K562 (cell line): Measurements from ENCODE around the gene TACC3. TPM values are rescaled to one million over a fixed set of nuclear protein-coding genes. Genes with fewer than 3 reads are reported as not detected.

Experiments
- polyA plus RNA-seq, 8 experiments: library from polyadenylated mRNA; depleted of rRNA in 4 of 8; stranded (reverse) in 5 of 8; unstranded in 3 of 8; fragments of >200 nt; fragmentation: Nextera tagmentation in 2 of 8; fragmentation: Illumina TruSeq in 1 of 8; extraction: Ambion mirVana in 2 of 8; extraction: Trizol in 1 of 8; gene quantifications; 2 replicates each; pipeline versions ENCODE4 v1.2.1 to v1.2.3, GENCODE V29; 2011 to 2014; ENCODE audit warnings: inconsistent platforms in 1 of 8, missing spikeins in 1 of 8
- small RNA-seq: library from RNA; depleted of rRNA; stranded (forward); fragments of <200 nt; gene quantifications from one replicate; pipeline ENCODE3, GENCODE V24; 2014
- total RNA-seq, 7 experiments: library from RNA; depleted of rRNA in 6 of 7; stranded (reverse); fragments of >200 nt in 6 of 7; fragmentation: Illumina TruSeq in 2 of 7; extraction: Trizol in 2 of 7; gene quantifications; 2 replicates each; pipeline versions ENCODE4 v1.2.1 to v1.2.3, GENCODE V29; 2011 to 2021; ENCODE audit warnings: low replicate concordance in 1 of 7

TACC3 gene
- total and polyA plus RNA-seq, 9 of the 15 experiments (the other 6 are each of a cell fraction or from before 2014, with no cell fraction given), result 1.9 to 122 (median 55.6) TPM

Small RNA genes within 50 kb of the gene (small RNA-seq; reads per million reads assigned to genes)
- gene RF00019, result not detected

Other genes with a start within 250 kb of the TACC3 start
- gene FAM53A, start 37.2 kb upstream of the TACC3 start, total RNA-seq (2014; rRNA removed), result 1.8 and 2.6 TPM in 2 replicates
- gene FAM53A, start 37.2 kb upstream of the TACC3 start, total RNA-seq (2014; rRNA removed; fragmentation: Illumina TruSeq; extraction: Trizol), result 0.76 TPM in 1 of 2 replicates, not detected in the other
- gene FAM53A, start 37.2 kb upstream of the TACC3 start, total RNA-seq (2015; rRNA removed; fragmentation: Illumina TruSeq; extraction: Trizol), result 1.1 TPM in 2 replicates
- 1.6 and 2.0 TPM in 2 replicates for gene FAM53A, start 37.2 kb upstream of the TACC3 start, total RNA-seq (2021)
- 0.53 and 1.3 TPM in 2 replicates for gene FAM53A, start 37.2 kb upstream of the TACC3 start, polyA plus RNA-seq (2011; rRNA removed)
- 0.62 and 1.4 TPM in 2 replicates for gene FAM53A, start 37.2 kb upstream of the TACC3 start, polyA plus RNA-seq (2014; fragmentation: Illumina TruSeq; extraction: Trizol)
- not detected for gene FAM53A, start 37.2 kb upstream of the TACC3 start, polyA plus RNA-seq (2014; fragmentation: Nextera tagmentation; extraction: Ambion mirVana)
- 1.4 and 2.7 TPM in 2 replicates for gene FAM53A, start 37.2 kb upstream of the TACC3 start, polyA plus RNA-seq (2014; rRNA removed)
- 185 and 221 TPM in 2 replicates for gene SLBP, start 9.2 kb upstream of the TACC3 start, total RNA-seq (2014; rRNA removed)
- 161 and 175 TPM in 2 replicates for gene SLBP, start 9.2 kb upstream of the TACC3 start, total RNA-seq (2014; rRNA removed; fragmentation: Illumina TruSeq; extraction: Trizol)
- 148 and 164 TPM in 2 replicates for gene SLBP, start 9.2 kb upstream of the TACC3 start, total RNA-seq (2015; rRNA removed; fragmentation: Illumina TruSeq; extraction: Trizol)
- 123 and 128 TPM in 2 replicates for gene SLBP, start 9.2 kb upstream of the TACC3 start, total RNA-seq (2021)
- 121 and 191 TPM in 2 replicates for gene SLBP, start 9.2 kb upstream of the TACC3 start, polyA plus RNA-seq (2011; rRNA removed)
- 171 and 214 TPM in 2 replicates for gene SLBP, start 9.2 kb upstream of the TACC3 start, polyA plus RNA-seq (2014; fragmentation: Illumina TruSeq; extraction: Trizol)
- 10 to 100 TPM; 49.4 to 81.8 TPM for gene SLBP, start 9.2 kb upstream of the TACC3 start, polyA plus RNA-seq (2014; fragmentation: Nextera tagmentation; extraction: Ambion mirVana)
- 157 and 162 TPM in 2 replicates for gene SLBP, start 9.2 kb upstream of the TACC3 start, polyA plus RNA-seq (2014; rRNA removed)
- gene TMEM129, start 198 bp upstream of the TACC3 start, total RNA-seq (2014; rRNA removed), result 34.3 and 44.0 TPM in 2 replicates
- 5.8 and 7.8 TPM in 2 replicates for gene TMEM129, start 198 bp upstream of the TACC3 start, total RNA-seq (2014; rRNA removed; fragmentation: Illumina TruSeq; extraction: Trizol)
- 18.4 and 20.4 TPM in 2 replicates for gene TMEM129, start 198 bp upstream of the TACC3 start, total RNA-seq (2015; rRNA removed; fragmentation: Illumina TruSeq; extraction: Trizol)
- 40.0 and 40.3 TPM in 2 replicates for gene TMEM129, start 198 bp upstream of the TACC3 start, total RNA-seq (2021)
- gene TMEM129, start 198 bp upstream of the TACC3 start, polyA plus RNA-seq (2011; rRNA removed), result 17.9 and 28.9 TPM in 2 replicates
- gene TMEM129, start 198 bp upstream of the TACC3 start, polyA plus RNA-seq (2014; fragmentation: Illumina TruSeq; extraction: Trizol), result 18.8 and 24.3 TPM in 2 replicates
- under 1 TPM; 0.34 to 0.53 TPM for gene TMEM129, start 198 bp upstream of the TACC3 start, polyA plus RNA-seq (2014; fragmentation: Nextera tagmentation; extraction: Ambion mirVana)
- 42.9 and 47.2 TPM in 2 replicates for gene TMEM129, start 198 bp upstream of the TACC3 start, polyA plus RNA-seq (2014; rRNA removed)
- 39.9 and 43.8 TPM in 2 replicates for gene FGFR3, start 71.8 kb downstream of the TACC3 start, total RNA-seq (2014; rRNA removed)
- gene FGFR3, start 71.8 kb downstream of the TACC3 start, total RNA-seq (2014; rRNA removed; fragmentation: Illumina TruSeq; extraction: Trizol), result 6.3 and 6.5 TPM in 2 replicates
- 12.7 and 14.1 TPM in 2 replicates for gene FGFR3, start 71.8 kb downstream of the TACC3 start, total RNA-seq (2015; rRNA removed; fragmentation: Illumina TruSeq; extraction: Trizol)
- gene FGFR3, start 71.8 kb downstream of the TACC3 start, total RNA-seq (2021), result 47.8 and 60.4 TPM in 2 replicates
- gene FGFR3, start 71.8 kb downstream of the TACC3 start, polyA plus RNA-seq (2011; rRNA removed), result 20.4 and 21.7 TPM in 2 replicates
- 8.4 and 22.9 TPM in 2 replicates for gene FGFR3, start 71.8 kb downstream of the TACC3 start, polyA plus RNA-seq (2014; fragmentation: Illumina TruSeq; extraction: Trizol)
- gene FGFR3, start 71.8 kb downstream of the TACC3 start, polyA plus RNA-seq (2014; fragmentation: Nextera tagmentation; extraction: Ambion mirVana), result 1 to 10 TPM; 1.2 to 1.7 TPM
- gene FGFR3, start 71.8 kb downstream of the TACC3 start, polyA plus RNA-seq (2014; rRNA removed), result 48.9 and 51.5 TPM in 2 replicates
- 99.1 and 118 TPM in 2 replicates for gene LETM1, start 134.6 kb downstream of the TACC3 start, total RNA-seq (2014; rRNA removed)
- gene LETM1, start 134.6 kb downstream of the TACC3 start, total RNA-seq (2014; rRNA removed; fragmentation: Illumina TruSeq; extraction: Trizol), result 26.9 and 33.1 TPM in 2 replicates
- 48.3 and 49.6 TPM in 2 replicates for gene LETM1, start 134.6 kb downstream of the TACC3 start, total RNA-seq (2015; rRNA removed; fragmentation: Illumina TruSeq; extraction: Trizol)
- 105 and 109 TPM in 2 replicates for gene LETM1, start 134.6 kb downstream of the TACC3 start, total RNA-seq (2021)
- 28.3 and 38.6 TPM in 2 replicates for gene LETM1, start 134.6 kb downstream of the TACC3 start, polyA plus RNA-seq (2011; rRNA removed)
- gene LETM1, start 134.6 kb downstream of the TACC3 start, polyA plus RNA-seq (2014; fragmentation: Illumina TruSeq; extraction: Trizol), result 35.0 and 44.2 TPM in 2 replicates
- 1 to 10 TPM; 3.9 to 5.6 TPM for gene LETM1, start 134.6 kb downstream of the TACC3 start, polyA plus RNA-seq (2014; fragmentation: Nextera tagmentation; extraction: Ambion mirVana)
- gene LETM1, start 134.6 kb downstream of the TACC3 start, polyA plus RNA-seq (2014; rRNA removed), result 67.7 and 72.0 TPM in 2 replicates
- gene NSD2, start 149.9 kb downstream of the TACC3 start, total RNA-seq (2014; rRNA removed), result 51.8 and 60.7 TPM in 2 replicates
- gene NSD2, start 149.9 kb downstream of the TACC3 start, total RNA-seq (2014; rRNA removed; fragmentation: Illumina TruSeq; extraction: Trizol), result 76.3 and 81.4 TPM in 2 replicates
- 55.7 and 58.8 TPM in 2 replicates for gene NSD2, start 149.9 kb downstream of the TACC3 start, total RNA-seq (2015; rRNA removed; fragmentation: Illumina TruSeq; extraction: Trizol)
- 112 and 126 TPM in 2 replicates for gene NSD2, start 149.9 kb downstream of the TACC3 start, total RNA-seq (2021)
- 48.5 and 59.2 TPM in 2 replicates for gene NSD2, start 149.9 kb downstream of the TACC3 start, polyA plus RNA-seq (2011; rRNA removed)
- gene NSD2, start 149.9 kb downstream of the TACC3 start, polyA plus RNA-seq (2014; fragmentation: Illumina TruSeq; extraction: Trizol), result 62.7 and 74.1 TPM in 2 replicates
- gene NSD2, start 149.9 kb downstream of the TACC3 start, polyA plus RNA-seq (2014; fragmentation: Nextera tagmentation; extraction: Ambion mirVana), result 1 to 10 TPM; 6.4 to 9.7 TPM
- gene NSD2, start 149.9 kb downstream of the TACC3 start, polyA plus RNA-seq (2014; rRNA removed), result 53.5 and 58.5 TPM in 2 replicates